NCI-H510A treated with DMSO at 0.1 percent for 48 hours (cell line): Measurements from ENCODE around the gene DGKD.

Experiments used
- DNase-seq: peaks from one replicate; lab custom pipeline; 2025; lab: John Stamatoyannopoulos, UW

Gene DGKD

GRCh38 chr2:233461481-233461891, 107.2 kb downstream of the DGKD start:
- no peak for DNase-seq

DNA sequence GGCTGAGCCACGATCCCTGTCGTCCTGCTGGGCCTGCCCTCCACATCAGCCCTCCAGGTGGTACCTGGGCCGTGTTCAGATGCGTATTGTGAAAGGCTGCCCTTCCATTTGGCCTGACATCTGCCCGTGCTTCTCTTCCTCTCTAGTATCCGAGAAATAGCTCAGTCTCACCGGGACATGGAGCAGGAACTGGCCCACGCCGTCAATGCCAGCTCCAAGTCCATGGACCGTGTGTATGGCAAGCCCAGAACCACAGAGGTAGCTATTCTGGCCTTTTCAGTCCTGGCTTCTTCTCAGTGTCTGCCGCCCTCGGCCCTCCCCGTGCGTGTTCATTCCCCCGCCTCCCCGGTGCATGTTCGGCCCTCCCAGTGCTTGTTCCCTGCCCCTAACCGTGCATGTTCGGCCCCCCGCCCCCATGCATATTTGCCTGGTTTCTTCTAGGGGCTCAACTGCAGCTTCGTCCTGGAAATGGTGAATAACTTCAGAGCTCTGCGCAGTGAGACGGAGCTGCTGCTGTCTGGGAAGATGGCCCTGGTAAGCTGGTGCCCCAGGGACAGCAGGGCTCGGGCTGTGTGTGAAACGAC, 108.0 kb downstream of the DGKD start:
- DNase-seq = no peak

GRCh38 chr2:233462826-233463470, 108.7 kb downstream of the DGKD start:
- no peak for DNase-seq

DNA sequence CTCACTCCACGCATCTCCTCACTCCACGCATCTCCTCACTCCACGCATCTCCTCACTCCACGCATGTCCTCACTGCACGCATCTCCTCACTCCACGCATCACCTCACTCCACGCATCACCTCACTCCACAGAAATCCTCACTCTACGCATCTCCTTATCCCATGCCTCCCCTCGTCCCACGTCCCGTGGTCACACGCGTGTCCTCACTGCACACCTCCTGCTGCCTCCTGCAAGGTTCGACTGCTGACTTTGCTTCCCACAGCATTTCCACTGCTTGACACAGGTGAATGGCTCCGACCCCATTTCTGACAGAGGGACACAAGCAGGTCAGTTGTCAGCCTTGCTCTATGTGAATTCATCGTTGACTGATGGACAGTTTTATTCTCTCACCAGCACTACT, 109.3 kb downstream of the DGKD start:
- no peak for DNase-seq

DNA sequence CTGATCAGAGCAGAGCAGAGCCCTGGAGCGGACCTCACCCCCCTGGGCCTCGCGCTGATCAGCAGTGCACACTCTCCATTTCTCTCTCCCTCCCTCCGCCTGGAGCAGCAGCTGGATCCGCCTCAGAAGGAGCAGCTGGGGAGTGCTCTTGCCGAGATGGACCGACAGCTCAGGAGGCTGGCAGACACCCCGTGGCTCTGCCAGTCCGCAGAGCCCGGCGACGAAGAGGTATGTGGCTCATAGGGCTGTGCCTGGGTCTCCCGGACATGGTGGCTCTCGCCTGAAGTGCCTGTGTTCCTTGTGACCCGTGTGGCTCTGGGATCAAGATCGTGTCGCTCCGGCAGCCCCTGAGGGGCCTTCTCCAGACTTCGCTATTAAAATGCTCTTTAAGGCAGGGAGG, 109.8 kb downstream of the DGKD start:
- no peak for DNase-seq

DNA sequence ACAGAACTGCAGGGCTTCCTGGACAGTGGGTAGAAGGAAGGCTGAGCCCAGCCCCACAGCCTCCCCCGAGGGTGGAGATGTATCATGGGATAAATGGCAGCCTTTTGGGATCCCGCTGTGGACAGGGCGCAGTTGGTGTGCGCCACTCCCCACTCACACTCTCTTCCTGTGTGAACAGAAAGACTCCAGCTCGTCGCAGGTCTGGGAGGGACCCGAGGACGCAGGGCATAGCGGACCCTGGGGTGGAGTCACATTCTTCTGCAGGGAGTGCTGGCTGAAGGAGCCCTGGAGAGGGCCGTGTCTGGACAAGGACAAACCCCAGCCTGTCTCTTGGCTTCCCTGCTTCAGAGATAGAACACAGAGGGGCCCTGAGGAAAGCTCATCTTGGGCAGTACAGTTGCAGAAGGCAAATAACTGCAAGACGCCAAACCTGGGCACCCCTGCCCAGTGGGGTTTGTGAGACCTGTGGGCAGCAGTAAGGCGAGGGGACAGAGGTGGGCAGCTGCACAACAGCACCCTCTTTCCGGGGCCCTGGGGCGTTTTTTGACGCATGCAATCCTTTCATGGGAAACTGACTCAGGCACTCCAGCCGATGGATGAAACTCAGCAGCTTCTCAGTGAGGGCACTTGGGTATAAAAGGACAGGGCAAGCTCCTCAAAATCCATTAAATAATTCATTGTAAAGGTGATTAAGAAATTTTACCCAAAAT, 110.4 kb downstream of the DGKD start:
- no peak for DNase-seq

- DNase-seq = no peak
Observed at GRCh38 chr2:233466991-233467603, 112.8 kb downstream of the DGKD start.

DNA sequence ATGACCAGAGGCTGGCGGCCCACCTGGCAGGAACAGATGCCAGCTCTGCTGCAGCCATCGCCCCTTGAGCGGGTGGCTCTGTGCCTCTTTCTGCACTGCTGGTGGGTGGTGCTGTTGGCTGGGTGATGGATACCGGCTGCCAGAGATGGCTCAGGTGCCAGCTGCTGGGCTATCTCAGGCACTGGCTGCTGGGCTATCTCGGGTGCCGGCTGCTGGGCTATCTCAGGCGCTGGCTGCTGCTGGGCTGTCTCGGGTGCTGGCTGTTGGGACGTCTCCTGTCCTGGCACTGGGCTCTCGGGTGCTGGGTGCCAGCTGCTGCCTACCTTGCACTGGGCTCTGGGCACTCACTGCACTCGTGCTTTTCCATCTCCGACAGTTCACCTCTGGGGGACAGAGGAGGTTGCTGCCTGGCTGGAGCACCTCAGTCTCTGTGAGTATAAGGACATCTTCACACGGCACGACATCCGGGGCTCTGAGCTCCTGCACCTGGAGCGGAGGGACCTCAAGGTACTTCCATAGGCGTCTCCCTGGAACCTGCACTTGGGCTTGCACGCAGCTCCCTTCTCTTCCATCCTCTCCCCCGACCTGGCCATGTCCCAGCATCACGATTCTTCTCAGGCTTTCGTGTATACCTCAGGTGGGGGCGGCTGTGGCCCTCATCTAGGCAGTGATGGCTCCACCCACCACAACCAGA, 113.9 kb downstream of the DGKD start:
- DNase-seq = no peak

DNA sequence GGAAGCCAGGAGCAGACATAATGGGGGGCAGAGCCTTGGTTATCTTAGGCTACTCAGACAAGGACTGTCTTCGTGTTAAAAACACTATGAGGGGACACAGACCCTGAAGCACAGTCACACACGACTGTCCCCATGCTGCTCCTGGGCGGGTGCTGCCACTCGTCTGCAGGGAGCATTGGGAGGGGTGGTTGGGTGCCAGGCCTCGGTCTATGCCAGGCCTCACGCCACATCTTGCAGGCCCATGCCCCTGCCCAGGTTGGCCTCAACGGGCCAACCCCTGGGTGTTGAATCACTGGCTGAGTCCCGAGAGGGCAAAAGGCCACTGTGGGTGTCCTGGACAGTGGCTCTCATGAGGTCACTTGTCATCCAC, 114.4 kb downstream of the DGKD start:
- DNase-seq = no peak

- no peak for DNase-seq
Observed at GRCh38 chr2:233469261-233470010, 115.1 kb downstream of the DGKD start.

- DNase-seq = no peak
Observed at GRCh38 chr2:233470011-233470687, 115.9 kb downstream of the DGKD start.

DNA sequence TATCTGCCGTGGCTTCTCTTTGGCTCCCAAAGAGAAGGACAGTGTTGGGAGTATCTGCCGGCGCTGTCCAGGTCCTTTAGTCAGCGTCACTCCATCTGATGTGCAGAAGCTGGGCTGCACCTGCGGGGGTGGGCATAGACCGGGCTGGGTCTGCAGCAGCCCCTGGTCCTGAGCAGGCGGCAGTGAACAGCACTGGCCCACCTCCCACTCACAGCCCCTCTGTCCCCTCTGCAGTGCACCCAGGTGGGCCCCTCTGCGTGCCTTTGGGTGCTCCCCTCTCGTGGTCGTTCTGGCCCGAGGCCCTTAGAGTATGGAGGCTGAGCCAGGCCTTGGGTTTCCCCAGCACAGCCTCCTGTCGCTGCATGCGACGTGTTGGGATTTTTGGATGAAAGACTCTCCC, 116.5 kb downstream of the DGKD start:
- DNase-seq = no peak

GRCh38 chr2:233471291-233472035, 117.2 kb downstream of the DGKD start:
- no peak for DNase-seq

GRCh38 chr2:233473386-233473791, 119.1 kb downstream of the DGKD start:
- DNase-seq = no peak

DNA sequence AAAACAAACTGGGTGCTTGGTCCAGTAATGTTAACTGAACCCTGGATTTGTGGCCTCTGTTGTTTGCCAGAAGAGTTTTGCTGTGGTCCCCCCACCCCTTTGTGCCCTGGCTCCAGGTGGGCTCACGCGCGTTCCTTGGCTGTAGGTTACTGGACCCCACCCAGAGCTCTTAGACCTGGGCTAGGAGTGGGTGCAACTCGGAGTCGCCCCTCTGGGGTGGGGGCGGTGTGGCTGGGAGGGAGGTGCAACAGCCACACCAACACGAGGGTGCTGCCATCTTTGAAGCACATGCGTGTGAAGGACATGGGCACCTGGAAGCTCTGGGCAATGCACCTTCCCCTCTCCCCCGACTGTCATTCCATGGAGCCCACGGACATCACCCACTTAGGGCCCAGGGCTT, 119.6 kb downstream of the DGKD start:
- DNase-seq = no peak

DNA sequence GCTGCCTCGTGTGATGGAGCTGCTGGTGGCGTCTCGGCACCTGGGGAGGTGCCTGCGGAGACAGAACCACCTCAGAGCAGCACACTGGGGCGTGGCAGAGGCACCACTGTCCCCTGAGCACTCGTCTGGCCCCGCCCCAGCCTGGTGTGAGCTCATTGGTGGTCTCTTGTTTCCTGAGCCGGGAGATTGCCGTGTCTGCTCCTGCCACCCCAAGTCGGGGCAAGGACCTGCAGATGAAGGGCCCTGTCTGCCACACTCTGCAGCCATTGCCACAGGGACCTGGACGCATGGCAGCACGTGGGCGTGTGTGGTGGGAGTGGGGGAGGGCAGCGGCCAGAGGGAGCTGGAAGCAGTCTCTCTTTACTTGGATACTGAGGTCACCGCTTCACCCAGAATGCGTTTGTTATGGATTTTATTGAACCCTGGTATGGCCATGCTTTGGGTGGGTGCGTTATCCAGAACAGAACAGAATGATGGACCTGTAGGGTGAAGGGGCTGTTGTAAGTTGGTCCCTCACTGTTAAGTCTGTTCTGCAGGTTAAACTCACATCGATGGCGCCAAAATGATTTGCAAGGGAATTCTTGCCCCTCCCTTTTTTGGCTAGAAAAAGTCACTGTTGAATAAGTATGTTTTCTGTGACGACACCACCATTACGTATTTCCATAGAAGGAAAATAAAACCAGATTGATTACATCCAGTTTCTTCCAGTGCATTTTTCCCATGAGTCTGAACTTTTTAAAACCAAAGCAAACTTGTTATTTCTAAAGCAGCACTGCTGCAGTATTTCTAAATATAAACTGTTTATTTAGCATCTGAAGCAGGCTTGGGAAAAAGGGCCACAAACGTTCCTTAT, 120.2 kb downstream of the DGKD start:
- DNase-seq = no peak

- no peak for DNase-seq
Observed at GRCh38 chr2:233476063-233476410, 121.7 kb downstream of the DGKD start.

DNA sequence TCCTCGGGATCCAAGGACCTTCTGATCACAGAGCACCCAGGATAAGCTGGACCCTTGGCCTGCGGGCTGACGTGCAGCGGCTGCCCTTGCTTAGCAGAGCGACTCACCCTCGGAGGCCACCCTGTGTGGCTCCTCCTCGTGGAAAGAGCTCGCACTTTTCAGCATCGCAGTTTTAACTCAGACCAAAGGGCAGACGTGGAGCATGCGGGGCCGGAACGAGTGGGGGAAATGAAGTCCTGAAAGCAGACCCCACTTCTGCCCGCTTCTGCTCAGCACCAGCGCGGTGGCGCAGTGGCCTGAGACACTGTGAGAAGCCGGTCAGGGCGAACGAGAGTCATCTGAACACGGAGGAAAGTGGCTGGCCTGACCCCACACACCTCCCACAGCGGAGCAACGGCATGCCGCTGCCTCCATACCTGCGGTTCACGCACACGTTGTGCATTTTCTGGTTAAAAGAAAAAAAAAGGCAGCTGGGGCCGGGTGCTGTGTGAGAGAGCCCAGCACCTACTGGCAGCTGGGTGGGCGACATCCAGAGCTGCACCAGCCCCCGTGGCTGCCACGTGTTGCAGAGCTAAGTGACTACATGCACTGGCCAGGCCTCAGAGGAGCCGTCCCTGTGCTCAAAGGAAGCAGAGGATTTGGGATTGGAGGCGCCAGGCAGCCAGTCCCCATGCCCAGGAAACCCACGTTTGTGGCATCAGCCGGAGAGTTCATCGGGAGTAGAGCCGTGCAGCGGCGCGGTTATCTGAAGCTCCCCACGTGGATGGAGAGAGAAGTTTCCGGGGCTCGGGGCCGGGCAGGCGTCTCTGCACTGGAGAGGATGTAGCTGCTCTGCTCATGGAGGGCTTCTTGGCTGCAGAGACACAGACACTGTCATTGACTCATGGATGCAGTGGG, 122.6 kb downstream of the DGKD start:
- no peak for DNase-seq
